ENCODE measurements around the gene KLF15.

Gene KLF15

GRCh38 chr3:126360046-126360713 is 3.0 kb upstream of the KLF15 start:
- no peak for DNase-seq

- no peak for DNase-seq
Measured at GRCh38 chr3:126358816-126359181, 1.6 kb upstream of the KLF15 start.

GRCh38 chr3:126358038-126358815 is 1.0 kb upstream of the KLF15 start:
- DNase-seq, result no peak

- DNase-seq, result no peak
Measured at GRCh38 chr3:126356373-126357264, 589 bp downstream of the KLF15 start.

GRCh38 chr3:126355777-126356372 is 1.3 kb downstream of the KLF15 start:
- peak; percentile 21 for DNase-seq

- no peak for DNase-seq
Measured at GRCh38 chr3:126355251-126355650, 2.0 kb downstream of the KLF15 start.

- DNase-seq, result no peak
Measured at GRCh38 chr3:126354776-126355175, 2.4 kb downstream of the KLF15 start.

GRCh38 chr3:126353694-126354321 is 3.4 kb downstream of the KLF15 start:
- DNase-seq, result no peak

GRCh38 chr3:126352476-126353454 is 4.4 kb downstream of the KLF15 start:
- no peak for DNase-seq

- DNase-seq, result no peak
Measured at GRCh38 chr3:126351771-126352475, 5.3 kb downstream of the KLF15 start.

GRCh38 chr3:126351086-126351770 is 6.0 kb downstream of the KLF15 start:
- DNase-seq, result no peak

GRCh38 chr3:126350502-126351085 is 6.6 kb downstream of the KLF15 start:
- no peak for DNase-seq

GRCh38 chr3:126349611-126350501 is 7.4 kb downstream of the KLF15 start:
- DNase-seq, result no peak

GRCh38 chr3:126349071-126349470 is 8.1 kb downstream of the KLF15 start:
- no peak for DNase-seq

GRCh38 chr3:126348308-126348920 is 8.8 kb downstream of the KLF15 start:
- no peak for DNase-seq

- DNase-seq, result no peak
Measured at GRCh38 chr3:126347543-126348161, 9.6 kb downstream of the KLF15 start.

- DNase-seq, result no peak
Measured at GRCh38 chr3:126346466-126346865, 10.7 kb downstream of the KLF15 start.

Measured in fibroblast of skin of right biceps (primary cell).